PC-9 (cell line): ENCODE measurements around the gene PRAMEF20.

Experiments
- EZH2 ChIP-seq: fragments of 200-600 bp; sonication (generic); IDR thresholded peaks from 2 replicates; pipeline ENCODE4 v1.8.0; 2017; ENCODE audit warnings: antibody characterized with exemption, low read depth
- TF ChIP-seq, protein P1 (sequence below): fragments of 200-600 bp; sonication (generic); conservative IDR thresholded peaks from 2 replicates; pipeline ENCODE4 v1.6.1; 2017; ENCODE audit warnings: mixed run types, antibody characterized with exemption, mild to moderate bottlenecking, moderate library complexity

DNA sequence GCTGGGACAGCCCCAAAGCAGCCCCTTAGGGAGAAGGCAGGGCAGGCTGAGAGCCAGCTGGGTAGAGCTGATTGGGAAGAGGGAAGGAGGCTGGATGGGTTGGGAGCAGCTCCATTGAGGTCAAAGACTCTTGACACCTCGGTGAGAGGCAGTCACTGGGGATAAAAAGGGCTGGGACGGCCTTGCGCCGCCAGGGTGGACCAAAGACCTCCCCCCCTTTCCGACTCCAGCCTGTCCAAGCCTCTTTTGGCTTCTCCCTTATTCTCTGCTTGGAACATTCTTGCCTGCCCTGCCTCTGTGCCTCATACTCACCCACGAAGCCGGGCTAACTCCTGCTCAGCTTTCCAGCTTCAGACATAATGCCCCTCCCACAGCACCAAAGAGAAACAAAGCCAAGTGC lies 52.4 kb downstream of the PRAMEF20 start:
- TF ChIP-seq, protein P1, sequence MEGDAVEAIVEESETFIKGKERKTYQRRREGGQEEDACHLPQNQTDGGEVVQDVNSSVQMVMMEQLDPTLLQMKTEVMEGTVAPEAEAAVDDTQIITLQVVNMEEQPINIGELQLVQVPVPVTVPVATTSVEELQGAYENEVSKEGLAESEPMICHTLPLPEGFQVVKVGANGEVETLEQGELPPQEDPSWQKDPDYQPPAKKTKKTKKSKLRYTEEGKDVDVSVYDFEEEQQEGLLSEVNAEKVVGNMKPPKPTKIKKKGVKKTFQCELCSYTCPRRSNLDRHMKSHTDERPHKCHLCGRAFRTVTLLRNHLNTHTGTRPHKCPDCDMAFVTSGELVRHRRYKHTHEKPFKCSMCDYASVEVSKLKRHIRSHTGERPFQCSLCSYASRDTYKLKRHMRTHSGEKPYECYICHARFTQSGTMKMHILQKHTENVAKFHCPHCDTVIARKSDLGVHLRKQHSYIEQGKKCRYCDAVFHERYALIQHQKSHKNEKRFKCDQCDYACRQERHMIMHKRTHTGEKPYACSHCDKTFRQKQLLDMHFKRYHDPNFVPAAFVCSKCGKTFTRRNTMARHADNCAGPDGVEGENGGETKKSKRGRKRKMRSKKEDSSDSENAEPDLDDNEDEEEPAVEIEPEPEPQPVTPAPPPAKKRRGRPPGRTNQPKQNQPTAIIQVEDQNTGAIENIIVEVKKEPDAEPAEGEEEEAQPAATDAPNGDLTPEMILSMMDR = no peak
- TF ChIP-seq EZH2 = no peak
